Cardiac muscle cell (in vitro differentiated cells and primary cell): ENCODE measurements around the gene SMIM44. TPM values are rescaled to one million over a fixed set of nuclear protein-coding genes. Genes with fewer than 3 reads are reported as not detected.

Experiments used
- DNase-seq, 2 donors: peaks; one replicate each; pipeline versions ENCODE4 v3.0.0 to v3.0.0-alpha.2; 2010 to 2017; ENCODE audit warnings: low read depth in 1 of 2, low spot score in 1 of 2
- H3K27ac ChIP-seq: fragments of 200-600 bp; sonication (generic); 2 replicates; pipeline ENCODE4 v1.5.1; 2016
- H3K27me3 ChIP-seq: fragments of 200-600 bp; sonication (generic); 2 replicates; pipeline ENCODE4 v1.6.0; 2016; ENCODE audit warnings: control low read depth
- H3K36me3 ChIP-seq: fragments of 200-600 bp; sonication (generic); 2 replicates; pipeline ENCODE4 v1.5.1; 2016; ENCODE audit warnings: control low read depth
- H3K4me1 ChIP-seq: fragments of 200-600 bp; sonication (generic); 2 replicates; pipeline ENCODE4 v1.8.1; 2017; ENCODE audit warnings: low read depth, mild to moderate bottlenecking, mixed run types
- H3K4me3 ChIP-seq: fragments of 200-600 bp; sonication (generic); 2 replicates; pipeline ENCODE4 v1.5.1; 2016; ENCODE audit warnings: mild to moderate bottlenecking
- H3K9me3 ChIP-seq: fragments of 200-600 bp; sonication (generic); 2 replicates; pipeline ENCODE4 v1.5.1; 2017; ENCODE audit warnings: low read depth, mild to moderate bottlenecking, control low read depth
- CTCF ChIP-seq: IDR thresholded peaks from 2 replicates; pipeline ENCODE4 v1.5.1; 2012; ENCODE audit warnings: low read depth, mild to moderate bottlenecking, low read length
- polyA plus RNA-seq: library from polyadenylated mRNA; unstranded; fragments of >200 nt; fragmentation: Nextera tagmentation; extraction: Ambion mirVana; gene quantifications from 2 replicates; pipeline ENCODE4 v1.2.1, GENCODE V29; 2016
- total RNA-seq: library from RNA; depleted of rRNA; stranded (reverse); fragments of >200 nt; gene quantifications from 2 replicates; pipeline ENCODE4 v1.2.3, GENCODE V29; 2016

The SMIM44 gene
- total and polyA plus RNA-seq, 2 experiments from 2014 or later: not detected

DNA sequence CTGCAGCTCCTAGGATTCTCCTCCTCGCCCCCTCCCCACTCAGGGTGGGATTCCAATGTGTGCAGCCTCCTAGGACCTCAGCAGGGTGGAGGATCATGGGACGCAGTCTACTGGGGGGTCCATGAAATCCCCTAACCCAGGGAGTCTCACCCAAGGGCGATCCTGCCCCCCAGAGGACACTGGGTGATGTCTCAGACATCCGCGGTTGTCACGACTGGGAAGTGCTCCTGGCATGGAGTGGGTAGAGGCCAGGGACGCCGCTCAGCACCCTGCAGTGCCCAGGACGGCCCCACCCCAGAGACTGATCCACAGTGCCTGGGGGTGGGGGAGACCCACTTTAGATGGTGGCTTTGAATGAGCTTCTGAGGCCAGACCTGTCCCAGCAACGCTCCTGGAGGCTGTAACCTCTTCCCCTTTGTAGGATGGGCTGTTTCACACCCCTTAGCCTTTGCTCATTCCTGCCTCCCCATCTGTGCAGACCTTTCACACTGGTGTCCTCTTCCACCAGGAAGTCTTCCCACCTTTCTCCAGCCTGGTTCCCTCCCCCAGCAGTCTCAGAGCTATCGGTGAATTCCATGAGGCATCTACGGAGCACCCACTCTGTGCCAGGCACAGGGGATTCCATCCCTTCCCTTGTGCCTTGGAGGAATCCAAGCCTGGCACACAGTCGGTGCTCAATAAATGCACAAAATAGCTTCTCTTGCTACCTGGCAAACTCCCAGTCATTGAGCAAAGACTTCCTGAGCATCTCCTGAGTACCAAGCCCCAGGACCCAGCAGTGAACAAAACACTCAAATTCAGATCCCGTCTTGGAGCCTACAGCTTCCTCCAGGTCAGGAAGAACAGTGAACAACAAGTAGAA is 13.4 kb downstream of the SMIM44 start:
- no peak for DNase-seq
- peak; percentile 20 for TF ChIP-seq CTCF
- Histone ChIP-seq H3K9me3 (no peaks in the 10 kb centered on the region), H3K4me3 (no peak overlapping the region), H3K27me3 (no peaks in the 10 kb centered on the region), H3K36me3 (no peaks in the 10 kb centered on the region), H3K27ac (no peak overlapping the region), H3K4me1 (no peaks in the 10 kb centered on the region)

GRCh38 chr19:3468211-3468610 is 15.0 kb downstream of the SMIM44 start:
- no peak for TF ChIP-seq CTCF
- Histone ChIP-seq H3K4me1 (peaks cover 10% of the 10 kb centered on the region), H3K4me3 (no peak overlapping the region), H3K27me3 (peaks cover 16% of the 10 kb centered on the region), H3K9me3 (no peaks in the 10 kb centered on the region), H3K27ac (no peak overlapping the region), H3K36me3 (no peaks in the 10 kb centered on the region)
- DNase-seq: no peak

- no peak overlapping the region for H3K4me3 ChIP-seq
- H3K27ac ChIP-seq: no peak overlapping the region
- no peak for DNase-seq
- H3K9me3 ChIP-seq: no peaks in the 10 kb centered on the region
- TF ChIP-seq CTCF: no peak
- H3K27me3 ChIP-seq: peaks cover 22% of the 10 kb centered on the region
- H3K4me1 ChIP-seq: peaks cover 13% of the 10 kb centered on the region
- no peaks in the 10 kb centered on the region for H3K36me3 ChIP-seq
Observed at GRCh38 chr19:3467437-3468198, 15.6 kb downstream of the SMIM44 start.

GRCh38 chr19:3466635-3467034 is 16.6 kb downstream of the SMIM44 start:
- no peak for TF ChIP-seq CTCF

GRCh38 chr19:3465552-3465951 is 17.7 kb downstream of the SMIM44 start:
- DNase-seq: no peak
- TF ChIP-seq CTCF: no peak
- no peak overlapping the region for H3K4me3 ChIP-seq
- H3K9me3 ChIP-seq: no peaks in the 10 kb centered on the region
- peaks cover 13% of the 10 kb centered on the region for H3K4me1 ChIP-seq
- H3K27ac ChIP-seq: no peak overlapping the region
- no peaks in the 10 kb centered on the region for H3K36me3 ChIP-seq
- peaks cover 43% of the 10 kb centered on the region for H3K27me3 ChIP-seq

More at GRCh38 chr19:3466635-3467034, 16.6 kb downstream of the SMIM44 start:
- Histone ChIP-seq H3K4me1 (peaks cover 13% of the 10 kb centered on the region), H3K27me3 (peaks cover 32% of the 10 kb centered on the region), H3K27ac (no peak overlapping the region), H3K4me3 (no peak overlapping the region), H3K9me3 (no peaks in the 10 kb centered on the region), H3K36me3 (no peaks in the 10 kb centered on the region)
- DNase-seq: no peak
